Upper lobe of right lung (tissue), 1 donor: ENCODE measurements around the gene RBPJ. TPM values are rescaled to one million over a fixed set of nuclear protein-coding genes. Genes with fewer than 3 reads are reported as not detected.

ENCODE experiments used
- ATAC-seq: fragments of 200-7000 bp; cut with Tn5 transposase; one replicate; pipeline ENCODE4 v1.9.1; 2020; ENCODE audit warnings: mild to moderate bottlenecking, moderate library complexity
- DNase-seq: peaks from one replicate; pipeline ENCODE4 v3.0.0-alpha.2; 2020
- H3K27ac ChIP-seq: fragments of 200-600 bp; one replicate; pipeline ENCODE4 v1.8.0; 2022
- H3K27me3 ChIP-seq: fragments of 200-600 bp; one replicate; pipeline ENCODE4 v1.8.0; 2022; ENCODE audit warnings: mild to moderate bottlenecking
- H3K36me3 ChIP-seq: fragments of 200-600 bp; one replicate; pipeline ENCODE4 v1.8.0; 2022
- H3K4me1 ChIP-seq: fragments of 200-600 bp; one replicate; pipeline ENCODE4 v1.8.0; 2022
- H3K4me3 ChIP-seq: fragments of 200-600 bp; one replicate; pipeline ENCODE4 v1.8.0; 2022; ENCODE audit warnings: mild to moderate bottlenecking
- H3K9me3 ChIP-seq: fragments of 200-600 bp; one replicate; pipeline ENCODE4 v1.8.0; 2022
- CTCF ChIP-seq: fragments of 200-600 bp; IDR thresholded peaks from one replicate; pipeline ENCODE4 v1.8.0; 2022; ENCODE audit warnings: antibody characterized with exemption
- intact Hi-C: fragments of 100-400 bp; cut with DNase I; formaldehyde crosslinking; loops from one replicate; pipeline ENCODE4 v1.11.0; 2022
- total RNA-seq: library from RNA; stranded (reverse); fragmentation: NEBNext Ultra II Directional; extraction: Animal tissue kit (Norgen Biotek cat#: 25700); gene quantifications from one replicate; pipeline ENCODE4 v1.2.1, GENCODE V29; 2021
- donor health status: DM: no; HTN: yes; CAD: no; lungs with severe emphysema.

Gene RBPJ
- total RNA-seq, 1 donor from 2014 or later = 86.2 TPM

GRCh38 chr4:26473893-26474292 is 153.1 kb downstream of the RBPJ start:
- ATAC-seq (no peak), DNase-seq (no peak)
- H3K36me3 ChIP-seq = no peaks in the 10 kb centered on the region
- H3K4me1 ChIP-seq = no peaks in the 10 kb centered on the region
- no peak overlapping the region for H3K27ac ChIP-seq
- TF ChIP-seq CTCF = no peak
- intact Hi-C loops = no loop called here
- no peak overlapping the region for H3K4me3 ChIP-seq
- no peaks in the 10 kb centered on the region for H3K9me3 ChIP-seq
- no peaks in the 10 kb centered on the region for H3K27me3 ChIP-seq

- intact Hi-C loops = no loop called here
- no peaks in the 10 kb centered on the region for H3K4me1 ChIP-seq
- TF ChIP-seq CTCF = no peak
- ATAC-seq (no peak), DNase-seq (no peak)
- H3K36me3 ChIP-seq = no peaks in the 10 kb centered on the region
- no peaks in the 10 kb centered on the region for H3K9me3 ChIP-seq
- no peak overlapping the region for H3K4me3 ChIP-seq
- no peak overlapping the region for H3K27ac ChIP-seq
- H3K27me3 ChIP-seq = no peaks in the 10 kb centered on the region
Measured at GRCh38 chr4:26474551-26474950, 153.7 kb downstream of the RBPJ start.

- Histone ChIP-seq H3K4me3 (no peak overlapping the region), H3K36me3 (no peaks in the 10 kb centered on the region), H3K27ac (no peak overlapping the region), H3K27me3 (no peaks in the 10 kb centered on the region), H3K4me1 (no peaks in the 10 kb centered on the region), H3K9me3 (no peaks in the 10 kb centered on the region)
- ATAC-seq (no peak), DNase-seq (no peak)
- intact Hi-C loops = no loop called here
- TF ChIP-seq CTCF = no peak
Measured at GRCh38 chr4:26475716-26476115, 154.9 kb downstream of the RBPJ start.

- Histone ChIP-seq H3K9me3 (no peaks in the 10 kb centered on the region), H3K36me3 (no peaks in the 10 kb centered on the region), H3K27ac (no peak overlapping the region), H3K27me3 (no peaks in the 10 kb centered on the region), H3K4me1 (no peaks in the 10 kb centered on the region), H3K4me3 (no peak overlapping the region)
- ATAC-seq (no peak), DNase-seq (no peak)
- TF ChIP-seq CTCF = no peak
- intact Hi-C loops = no loop called here
Measured at GRCh38 chr4:26476545-26476944, 155.7 kb downstream of the RBPJ start.

- DNase-seq = no peak
- Histone ChIP-seq H3K4me3 (no peak overlapping the region), H3K9me3 (no peaks in the 10 kb centered on the region), H3K4me1 (no peaks in the 10 kb centered on the region), H3K36me3 (no peaks in the 10 kb centered on the region), H3K27ac (no peak overlapping the region), H3K27me3 (no peaks in the 10 kb centered on the region)
- TF ChIP-seq CTCF = no peak
- ATAC-seq = no peak
- intact Hi-C loops = no loop called here
Measured at GRCh38 chr4:26478330-26478729, 157.5 kb downstream of the RBPJ start.
